SK-N-SH treated with all-trans-retinoic acid at 6 μM for 48 hours (cell line): Measurements from ENCODE around the gene LCE1D.

ENCODE experiments used
- ATAC-seq: fragments of 200-7000 bp; cut with Tn5 transposase; 3 replicates; pipeline ENCODE4 v1.9.1; 2020; ENCODE audit warnings: mild to moderate bottlenecking, moderate library complexity
- CSDC2 ChIP-seq: fragments of 250-450 bp; sonication (Bioruptor Pico); IDR thresholded peaks from 2 replicates; pipeline ENCODE4 v1.5.0; 2020; ENCODE audit warnings: mild to moderate bottlenecking, moderate library complexity
- ESRRG ChIP-seq: fragments of 250-450 bp; sonication (Bioruptor Pico); IDR thresholded peaks from 2 replicates; pipeline ENCODE4 v1.6.1; 2021; ENCODE audit warnings: mild to moderate bottlenecking
- GLIS3 ChIP-seq: fragments of 250-450 bp; sonication (Bioruptor Pico); IDR thresholded peaks from 2 replicates; pipeline ENCODE4 v1.5.0; 2020; ENCODE audit warnings: mild to moderate bottlenecking, moderate library complexity
- ISL1 ChIP-seq: fragments of 250-450 bp; sonication (Bioruptor Pico); IDR thresholded peaks from 2 replicates; pipeline ENCODE4 v2.1.2; 2022; ENCODE audit warnings: mild to moderate bottlenecking, moderate library complexity
- OSR1 ChIP-seq: fragments of 250-450 bp; sonication (Bioruptor Pico); IDR thresholded peaks from 2 replicates; pipeline ENCODE4 v1.8.0; 2022; ENCODE audit warnings: moderate library complexity, mild to moderate bottlenecking, inconsistent platforms
- PPARA ChIP-seq: fragments of 250-450 bp; sonication (Bioruptor Pico); IDR thresholded peaks from 2 replicates; pipeline ENCODE4 v1.5.0; 2020; ENCODE audit warnings: mild to moderate bottlenecking, borderline replicate concordance
- RARB ChIP-seq: fragments of 250-450 bp; sonication (Bioruptor Pico); IDR thresholded peaks from 2 replicates; pipeline ENCODE4 v1.8.0; 2021; ENCODE audit warnings: mild to moderate bottlenecking, moderate library complexity
- SNAI2 ChIP-seq: fragments of 250-450 bp; sonication (Bioruptor Pico); IDR thresholded peaks from 2 replicates; pipeline ENCODE4 v1.5.0; 2020; ENCODE audit warnings: mild to moderate bottlenecking, moderate library complexity
- TCF4 ChIP-seq: fragments of 250-450 bp; sonication (Bioruptor Pico); IDR thresholded peaks from 2 replicates; pipeline ENCODE4 v1.8.0; 2021; ENCODE audit warnings: mild to moderate bottlenecking, moderate library complexity, borderline replicate concordance
- TOX ChIP-seq: fragments of 250-450 bp; sonication (Bioruptor Pico); IDR thresholded peaks from 2 replicates; pipeline ENCODE4 v1.8.0; 2021; ENCODE audit warnings: mild to moderate bottlenecking, moderate library complexity, borderline replicate concordance
- ZC3H10 ChIP-seq: fragments of 250-450 bp; sonication (Bioruptor Pico); IDR thresholded peaks from 2 replicates; pipeline ENCODE4 v1.5.1; 2021; ENCODE audit warnings: mild to moderate bottlenecking, moderate library complexity
- ZFP3 ChIP-seq: fragments of 250-450 bp; sonication (Bioruptor Pico); IDR thresholded peaks from 2 replicates; pipeline ENCODE4 v1.5.0; 2020; ENCODE audit warnings: mild to moderate bottlenecking, moderate library complexity
- ZFP30 ChIP-seq: fragments of 450-650 bp; formaldehyde crosslinking; IDR thresholded peaks from 2 replicates; pipeline ENCODE4 v1.5.0; 2022; ENCODE audit warnings: mild to moderate bottlenecking, moderate library complexity
- ZNF565 ChIP-seq: fragments of 450-650 bp; formaldehyde crosslinking; conservative IDR thresholded peaks from 2 replicates; pipeline ENCODE4 v1.5.0; 2020; ENCODE audit warnings: low read depth, mild to moderate bottlenecking, moderate library complexity
- ZNF70 ChIP-seq: fragments of 450-650 bp; formaldehyde crosslinking; IDR thresholded peaks from 2 replicates; pipeline ENCODE4 v1.5.0; 2020; ENCODE audit warnings: mild to moderate bottlenecking, moderate library complexity
- ZNF8 ChIP-seq: fragments of 450-650 bp; formaldehyde crosslinking; IDR thresholded peaks from 2 replicates; pipeline ENCODE4 v1.5.0; 2020; ENCODE audit warnings: mild to moderate bottlenecking, moderate library complexity
- TF ChIP-seq, protein P1 (sequence below): fragments of 250-450 bp; sonication (Bioruptor Pico); IDR thresholded peaks from 2 replicates; pipeline ENCODE4 v1.5.1; 2021; ENCODE audit warnings: mild to moderate bottlenecking, moderate library complexity
- TF ChIP-seq, protein P2 (sequence below): fragments of 250-450 bp; sonication (Bioruptor Pico); IDR thresholded peaks from 2 replicates; pipeline ENCODE4 v1.5.1; 2020; ENCODE audit warnings: low read depth, mild to moderate bottlenecking, moderate library complexity
- TF ChIP-seq, protein P3 (sequence below): fragments of 250-450 bp; sonication (Bioruptor Pico); IDR thresholded peaks from 2 replicates; pipeline ENCODE4 v1.8.0; 2021; ENCODE audit warnings: low read depth, mild to moderate bottlenecking, moderate library complexity, borderline replicate concordance
- TF ChIP-seq, protein P4 (sequence below): fragments of 250-450 bp; sonication (Bioruptor Pico); IDR thresholded peaks from 2 replicates; pipeline ENCODE4 v1.8.0; 2020; ENCODE audit warnings: mild to moderate bottlenecking, moderate library complexity, borderline replicate concordance

Gene LCE1D

DNA sequence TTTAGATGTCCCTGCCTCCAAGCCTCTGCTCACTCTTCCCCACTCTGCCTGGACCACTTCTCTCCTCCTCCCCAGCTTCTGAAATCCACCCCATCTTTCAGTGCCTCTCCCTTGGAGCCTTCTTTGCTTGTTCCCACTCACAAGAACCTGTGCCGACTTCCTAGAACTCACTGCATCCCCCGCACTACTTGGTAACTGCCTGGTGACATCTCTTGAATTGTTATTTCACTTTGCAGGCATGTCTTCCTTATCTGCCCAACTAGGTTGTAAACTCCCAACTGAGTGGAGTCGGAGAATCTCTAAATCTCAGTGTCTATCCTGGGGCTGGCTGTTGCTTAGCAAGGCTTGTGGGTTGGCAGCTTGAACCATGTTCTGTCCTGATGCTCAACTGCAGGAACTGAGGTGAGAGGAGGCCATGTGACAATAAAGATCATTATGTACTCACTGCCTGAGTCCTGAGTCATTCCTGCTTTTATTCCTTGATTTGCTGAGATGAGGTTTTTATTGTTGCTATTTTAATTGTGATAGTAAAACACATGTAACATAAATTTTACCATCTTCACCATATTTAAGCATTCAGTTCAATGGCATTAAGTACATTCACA, 34.8 kb upstream of the LCE1D start:
- no peak for ATAC-seq
- TF ChIP-seq ZC3H10 (CRISPR knock-in tag) (no peak), PPARA (no peak), ZFP30 (no peak), TOX (CRISPR knock-in tag) (no peak), ISL1 (no peak), RARB (no peak), ZFP3 (CRISPR knock-in tag) (no peak), ZNF70 (CRISPR knock-in tag) (no peak), ESRRG (CRISPR knock-in tag) (no peak), TCF4 (CRISPR knock-in tag) (no peak), SNAI2 (no peak), GLIS3 (no peak), ZNF565 (no peak), ZNF8 (CRISPR knock-in tag) (no peak)
- TF ChIP-seq, protein P1, sequence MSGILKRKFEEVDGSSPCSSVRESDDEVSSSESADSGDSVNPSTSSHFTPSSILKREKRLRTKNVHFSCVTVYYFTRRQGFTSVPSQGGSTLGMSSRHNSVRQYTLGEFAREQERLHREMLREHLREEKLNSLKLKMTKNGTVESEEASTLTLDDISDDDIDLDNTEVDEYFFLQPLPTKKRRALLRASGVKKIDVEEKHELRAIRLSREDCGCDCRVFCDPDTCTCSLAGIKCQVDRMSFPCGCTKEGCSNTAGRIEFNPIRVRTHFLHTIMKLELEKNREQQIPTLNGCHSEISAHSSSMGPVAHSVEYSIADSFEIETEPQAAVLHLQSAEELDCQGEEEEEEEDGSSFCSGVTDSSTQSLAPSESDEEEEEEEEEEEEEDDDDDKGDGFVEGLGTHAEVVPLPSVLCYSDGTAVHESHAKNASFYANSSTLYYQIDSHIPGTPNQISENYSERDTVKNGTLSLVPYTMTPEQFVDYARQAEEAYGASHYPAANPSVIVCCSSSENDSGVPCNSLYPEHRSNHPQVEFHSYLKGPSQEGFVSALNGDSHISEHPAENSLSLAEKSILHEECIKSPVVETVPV (CRISPR knock-in tag): no peak
- TF ChIP-seq, protein P2, sequence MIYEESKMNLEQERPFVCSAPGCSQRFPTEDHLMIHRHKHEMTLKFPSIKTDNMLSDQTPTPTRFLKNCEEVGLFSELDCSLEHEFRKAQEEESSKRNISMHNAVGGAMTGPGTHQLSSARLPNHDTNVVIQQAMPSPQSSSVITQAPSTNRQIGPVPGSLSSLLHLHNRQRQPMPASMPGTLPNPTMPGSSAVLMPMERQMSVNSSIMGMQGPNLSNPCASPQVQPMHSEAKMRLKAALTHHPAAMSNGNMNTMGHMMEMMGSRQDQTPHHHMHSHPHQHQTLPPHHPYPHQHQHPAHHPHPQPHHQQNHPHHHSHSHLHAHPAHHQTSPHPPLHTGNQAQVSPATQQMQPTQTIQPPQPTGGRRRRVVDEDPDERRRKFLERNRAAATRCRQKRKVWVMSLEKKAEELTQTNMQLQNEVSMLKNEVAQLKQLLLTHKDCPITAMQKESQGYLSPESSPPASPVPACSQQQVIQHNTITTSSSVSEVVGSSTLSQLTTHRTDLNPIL: no peak
- TF ChIP-seq, protein P3, sequence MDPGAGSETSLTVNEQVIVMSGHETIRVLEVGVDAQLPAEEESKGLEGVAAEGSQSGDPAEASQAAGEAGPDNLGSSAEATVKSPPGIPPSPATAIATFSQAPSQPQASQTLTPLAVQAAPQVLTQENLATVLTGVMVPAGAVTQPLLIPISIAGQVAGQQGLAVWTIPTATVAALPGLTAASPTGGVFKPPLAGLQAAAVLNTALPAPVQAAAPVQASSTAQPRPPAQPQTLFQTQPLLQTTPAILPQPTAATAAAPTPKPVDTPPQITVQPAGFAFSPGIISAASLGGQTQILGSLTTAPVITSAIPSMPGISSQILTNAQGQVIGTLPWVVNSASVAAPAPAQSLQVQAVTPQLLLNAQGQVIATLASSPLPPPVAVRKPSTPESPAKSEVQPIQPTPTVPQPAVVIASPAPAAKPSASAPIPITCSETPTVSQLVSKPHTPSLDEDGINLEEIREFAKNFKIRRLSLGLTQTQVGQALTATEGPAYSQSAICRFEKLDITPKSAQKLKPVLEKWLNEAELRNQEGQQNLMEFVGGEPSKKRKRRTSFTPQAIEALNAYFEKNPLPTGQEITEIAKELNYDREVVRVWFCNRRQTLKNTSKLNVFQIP (CRISPR knock-in tag): no peak
- TF ChIP-seq, protein P4, sequence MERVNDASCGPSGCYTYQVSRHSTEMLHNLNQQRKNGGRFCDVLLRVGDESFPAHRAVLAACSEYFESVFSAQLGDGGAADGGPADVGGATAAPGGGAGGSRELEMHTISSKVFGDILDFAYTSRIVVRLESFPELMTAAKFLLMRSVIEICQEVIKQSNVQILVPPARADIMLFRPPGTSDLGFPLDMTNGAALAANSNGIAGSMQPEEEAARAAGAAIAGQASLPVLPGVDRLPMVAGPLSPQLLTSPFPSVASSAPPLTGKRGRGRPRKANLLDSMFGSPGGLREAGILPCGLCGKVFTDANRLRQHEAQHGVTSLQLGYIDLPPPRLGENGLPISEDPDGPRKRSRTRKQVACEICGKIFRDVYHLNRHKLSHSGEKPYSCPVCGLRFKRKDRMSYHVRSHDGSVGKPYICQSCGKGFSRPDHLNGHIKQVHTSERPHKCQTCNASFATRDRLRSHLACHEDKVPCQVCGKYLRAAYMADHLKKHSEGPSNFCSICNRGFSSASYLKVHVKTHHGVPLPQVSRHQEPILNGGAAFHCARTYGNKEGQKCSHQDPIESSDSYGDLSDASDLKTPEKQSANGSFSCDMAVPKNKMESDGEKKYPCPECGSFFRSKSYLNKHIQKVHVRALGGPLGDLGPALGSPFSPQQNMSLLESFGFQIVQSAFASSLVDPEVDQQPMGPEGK: no peak

DNA sequence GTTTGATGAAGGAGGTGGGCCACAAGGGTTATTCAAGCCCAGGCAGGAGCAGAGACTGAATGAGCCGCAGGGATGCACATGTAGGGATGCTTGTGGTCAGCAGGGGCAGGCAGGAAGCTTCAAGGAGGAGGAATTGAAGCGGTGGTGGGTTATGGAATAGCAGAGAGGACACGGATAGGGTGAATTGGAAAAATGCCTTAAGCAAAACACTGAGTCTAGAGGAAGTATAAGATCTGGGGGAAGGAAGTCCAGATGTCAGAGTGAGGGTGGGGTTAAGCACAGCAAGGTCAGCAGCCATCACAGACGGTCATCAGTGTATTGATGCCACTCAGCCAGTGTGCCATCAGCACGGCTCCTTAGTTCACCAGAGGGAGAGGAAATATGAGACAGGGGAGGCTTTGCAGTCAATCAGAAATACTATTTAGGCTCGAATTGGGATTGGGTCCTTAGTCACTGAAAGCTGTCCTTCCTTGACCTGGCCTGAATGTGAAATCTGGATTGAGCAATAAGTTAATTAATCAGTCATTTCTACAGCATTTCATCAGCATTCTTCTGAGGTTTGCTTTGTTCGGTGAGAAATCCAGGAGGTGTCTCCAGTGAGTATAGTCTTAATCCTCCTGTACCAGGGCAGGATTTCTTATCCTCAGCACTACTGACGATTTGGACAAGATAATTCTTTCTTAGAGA, 27.5 kb upstream of the LCE1D start:
- TF ChIP-seq, protein P1 (CRISPR knock-in tag): no peak
- no peak for TF ChIP-seq ZC3H10 (CRISPR knock-in tag)
- no peak for ATAC-seq

DNA sequence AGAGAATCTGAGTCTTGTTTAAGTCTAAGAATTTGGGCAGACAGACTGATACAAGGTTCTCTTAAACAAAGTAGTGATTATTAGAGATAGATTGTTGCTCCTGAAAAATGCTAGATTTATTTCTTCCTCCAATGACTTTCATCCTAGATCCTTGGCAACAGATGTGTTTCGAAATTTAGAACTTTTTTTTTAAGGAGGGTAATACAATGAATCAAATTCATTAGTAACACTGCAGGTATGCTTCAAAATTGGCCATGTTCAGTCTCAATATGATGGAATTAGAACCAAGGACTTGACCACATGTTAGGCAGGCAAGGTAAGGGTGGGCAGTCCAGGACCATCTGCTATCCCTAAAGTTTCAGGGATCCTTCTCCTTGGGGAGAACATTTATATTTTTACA, 26.1 kb upstream of the LCE1D start:
- no peak for ATAC-seq
- no peak for TF ChIP-seq ZNF8 (CRISPR knock-in tag)
- no peak for TF ChIP-seq TOX (CRISPR knock-in tag)
- TF ChIP-seq ISL1: no peak
- no peak for TF ChIP-seq ZFP3 (CRISPR knock-in tag)
- no peak for TF ChIP-seq CSDC2 (CRISPR knock-in tag)
- no peak for TF ChIP-seq SNAI2
- no peak for TF ChIP-seq OSR1 (CRISPR knock-in tag)
- no peak for TF ChIP-seq ZFP30
- no peak for TF ChIP-seq GLIS3
- TF ChIP-seq ZNF70 (CRISPR knock-in tag): no peak
- TF ChIP-seq, protein P4: no peak
- TF ChIP-seq TCF4 (CRISPR knock-in tag): no peak
